Stomach (tissue), 4 donors: ENCODE measurements around the gene SGPL1.

Experiments used
- CTCF ChIP-seq, 7 experiments: fragments of 450-650 bp in 4 of 7; fragments of 200-600 bp in 3 of 7; sonication (generic) in 3 of 7; IDR thresholded peaks; one replicate each; pipeline ENCODE4 v1.5.1; 2016 to 2019; ENCODE audit warnings: antibody characterized with exemption in 7 of 7, control low read depth in 2 of 7, mild to moderate bottlenecking in 1 of 7
- EP300 ChIP-seq: sonication (generic); formaldehyde crosslinking; IDR thresholded peaks from one replicate; pipeline ENCODE4 v1.6.1; 2017; ENCODE audit warnings: antibody characterized with exemption

GRCh38 chr10:70816220-70816894, 609 bp downstream of the SGPL1 start:
- TF ChIP-seq CTCF (IDR thresholded peaks at IDR 0.05) (no peak), EP300 (no peak)
